NOMO-1 treated with DMSO at 0.1 percent for 48 hours (cell line): ENCODE measurements around the gene CD37.

ENCODE experiments used
- DNase-seq: peaks from one replicate; lab custom pipeline; 2025; ENCODE audit not compliant: unreplicated experiment; lab: John Stamatoyannopoulos, UW

The CD37 gene

DNA sequence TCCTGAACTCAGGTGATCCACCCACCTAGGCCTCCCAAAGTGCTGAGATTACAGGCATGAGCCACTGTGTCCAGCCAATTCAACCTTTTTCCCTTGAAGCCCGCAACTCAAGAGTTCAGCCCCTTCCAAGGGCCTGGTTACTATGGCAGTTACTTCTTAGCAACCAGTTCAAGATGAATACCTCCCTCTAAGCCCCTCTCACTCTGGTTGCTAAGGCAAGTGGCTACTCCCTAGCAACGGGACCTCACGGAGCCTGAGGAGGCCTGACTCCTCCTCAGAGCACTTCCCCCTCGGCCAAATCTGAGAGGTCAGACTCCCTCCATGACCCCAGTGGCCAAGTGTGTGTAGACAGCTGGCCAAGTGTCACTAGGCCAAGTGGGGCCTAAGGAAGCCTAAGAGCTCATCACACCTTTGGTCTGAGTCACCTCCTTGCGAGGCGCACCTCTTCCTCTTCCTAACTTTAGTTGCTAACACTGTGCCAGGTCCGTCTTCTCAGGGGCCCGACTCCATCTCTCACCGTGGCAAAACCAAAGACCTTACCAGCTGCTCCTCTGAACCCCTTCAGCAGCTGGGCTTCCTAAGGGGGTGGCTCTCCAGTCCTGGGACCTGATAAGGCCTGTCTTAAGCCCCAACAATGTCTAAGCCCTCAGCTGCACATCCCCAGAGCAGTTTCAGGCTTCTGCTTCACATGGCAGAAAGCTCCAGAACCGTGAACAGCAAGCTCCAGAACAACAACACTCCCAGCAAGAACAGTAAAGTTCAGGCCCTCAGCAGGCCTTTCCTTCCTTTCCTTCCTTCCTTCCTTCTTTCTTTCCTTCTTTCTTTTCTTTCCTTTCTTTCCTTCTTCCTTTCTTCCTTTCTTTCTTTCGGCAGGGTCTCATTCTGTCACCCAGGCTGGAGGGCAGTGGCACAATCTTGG lies 9.6 kb downstream of the CD37 start:
- DNase-seq: no peak

DNA sequence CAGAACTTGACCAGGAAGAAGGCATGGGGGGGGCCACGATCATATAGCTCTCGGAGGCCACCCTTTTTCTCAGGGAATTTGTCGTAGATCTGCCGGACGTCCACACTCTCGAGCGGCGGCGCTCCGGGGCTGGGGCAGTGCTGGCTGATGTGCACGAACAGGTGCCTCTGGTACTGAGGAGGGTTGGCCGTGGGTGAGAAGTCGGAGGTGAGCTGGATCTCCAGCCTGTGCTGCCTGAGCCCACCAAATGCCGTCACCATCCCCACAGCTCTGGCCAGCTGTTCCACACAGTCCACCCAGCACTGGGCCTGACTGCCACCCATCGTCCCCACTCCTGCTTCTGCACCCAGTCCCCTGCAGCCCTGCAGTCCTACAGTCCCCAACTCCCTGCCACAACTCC lies 12.0 kb downstream of the CD37 start:
- no peak for DNase-seq

DNA sequence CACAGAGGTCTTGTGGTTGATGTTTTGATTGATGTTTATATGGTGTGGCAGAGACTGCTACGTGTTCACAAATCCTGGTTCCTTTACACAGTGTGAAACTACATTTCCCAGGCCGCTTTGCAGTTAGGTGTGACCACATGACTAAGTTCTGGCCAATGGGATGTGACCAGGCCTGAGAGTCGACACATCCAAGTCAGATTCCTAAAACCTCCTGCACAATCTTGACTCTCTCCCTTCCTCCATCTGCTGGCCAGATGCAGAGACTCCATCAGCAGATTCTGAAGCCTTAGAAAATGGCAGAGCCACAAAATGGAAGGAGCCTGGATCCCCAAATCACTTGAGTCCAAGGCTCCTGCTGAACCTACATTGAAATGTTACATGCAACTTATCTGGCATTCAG lies 12.6 kb downstream of the CD37 start:
- DNase-seq: no peak

DNA sequence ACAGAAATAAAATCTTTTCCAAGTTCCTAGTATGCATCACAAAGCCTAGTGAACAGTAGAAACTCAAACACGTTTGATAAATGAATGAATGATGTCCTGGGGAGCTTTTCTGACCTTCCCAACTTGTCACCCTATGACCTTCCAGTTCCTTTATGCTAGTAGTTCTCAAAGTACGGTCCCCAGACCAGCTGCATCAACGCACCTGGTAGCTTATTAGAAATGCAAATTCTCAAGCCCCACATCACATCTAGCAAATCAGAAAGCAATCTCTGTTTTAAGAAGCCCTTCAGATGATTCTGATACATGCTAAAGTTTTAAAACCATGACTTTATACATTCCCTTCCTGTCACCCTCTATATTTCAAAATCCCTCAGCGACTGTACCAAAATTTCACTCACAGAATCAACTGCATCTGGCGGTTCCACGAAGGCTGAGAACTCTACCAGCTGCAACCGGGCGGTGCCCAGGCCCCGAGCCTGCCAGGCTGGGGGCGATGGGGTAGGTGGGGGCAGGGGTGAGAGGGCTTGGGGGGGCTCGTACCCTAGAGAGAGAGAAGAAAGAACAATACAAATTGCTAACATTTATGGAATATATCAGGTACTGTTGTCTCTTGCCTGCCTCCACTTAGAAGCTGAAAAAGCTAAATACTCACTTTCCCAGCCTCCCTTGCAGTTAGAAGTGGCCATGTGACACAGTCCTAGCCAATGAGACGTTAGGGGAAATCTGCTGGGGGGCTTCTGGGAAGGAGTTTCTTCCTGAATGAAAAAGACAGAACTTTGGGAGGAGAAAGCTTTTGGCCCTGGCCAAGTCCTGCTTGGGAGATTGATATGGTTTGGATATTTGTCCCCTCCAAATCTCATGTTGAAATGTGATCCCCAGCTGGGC lies 13.3 kb downstream of the CD37 start:
- DNase-seq: no peak

DNA sequence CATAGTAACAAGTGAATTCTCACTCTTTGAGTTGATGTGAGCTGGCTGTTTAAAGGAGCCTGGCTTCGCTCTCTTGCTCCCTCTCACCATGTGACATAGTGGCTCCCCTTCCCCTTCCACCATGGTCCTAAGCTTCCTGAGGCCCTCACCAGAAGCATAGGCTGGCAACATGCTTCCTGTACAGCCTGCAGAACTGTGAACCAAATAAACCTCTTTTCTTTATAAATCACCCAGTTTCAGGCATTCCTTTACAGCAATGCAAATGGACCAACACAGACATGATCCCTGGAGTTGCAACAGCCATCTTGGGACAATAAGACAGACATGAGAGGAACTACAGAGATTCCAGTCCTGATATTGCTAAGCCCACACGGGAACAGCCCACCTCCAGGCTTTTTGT lies 14.4 kb downstream of the CD37 start:
- no peak for DNase-seq

DNA sequence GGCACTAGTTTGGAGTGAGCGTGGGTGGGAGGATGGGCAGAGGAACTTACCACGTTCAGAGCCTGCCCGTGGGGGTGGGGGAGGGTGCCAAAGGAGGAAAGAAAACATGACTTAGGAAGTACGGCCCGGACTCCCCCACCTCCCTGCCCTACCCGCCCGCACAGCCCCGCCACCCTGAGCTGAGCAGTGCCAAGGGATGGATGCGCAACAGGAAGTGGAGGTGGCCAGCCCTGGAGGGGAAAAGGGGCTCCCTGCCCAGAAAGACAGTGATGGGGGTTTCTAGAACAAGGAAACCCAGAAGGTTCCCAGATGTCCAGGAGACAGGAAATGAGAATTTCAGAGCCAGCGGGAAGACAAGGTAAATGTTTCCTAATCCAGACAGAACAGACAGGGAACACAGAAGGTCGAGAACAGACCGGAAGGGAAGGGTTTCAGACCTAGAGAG lies 20.7 kb downstream of the CD37 start:
- DNase-seq: peak; percentile 17

DNA sequence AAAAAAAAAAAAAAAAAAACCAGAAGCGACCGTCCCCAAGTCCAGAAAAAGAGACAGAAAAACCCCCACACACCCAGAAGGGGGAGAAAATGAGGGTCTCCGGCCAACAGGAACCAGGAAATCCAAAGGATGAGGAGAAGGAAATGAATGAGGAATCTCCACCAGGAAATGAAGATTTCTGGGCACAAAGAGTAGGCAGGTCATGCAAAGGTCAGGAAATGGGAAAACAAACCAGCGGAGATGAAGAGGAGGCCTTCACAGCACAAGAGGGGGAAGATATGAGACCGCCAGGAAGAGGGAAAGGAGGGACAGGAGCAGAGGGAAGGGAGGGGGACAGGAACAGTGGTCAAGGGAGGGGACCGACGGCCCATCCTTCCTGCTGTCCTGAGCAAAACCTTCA lies 21.2 kb downstream of the CD37 start:
- no peak for DNase-seq

DNA sequence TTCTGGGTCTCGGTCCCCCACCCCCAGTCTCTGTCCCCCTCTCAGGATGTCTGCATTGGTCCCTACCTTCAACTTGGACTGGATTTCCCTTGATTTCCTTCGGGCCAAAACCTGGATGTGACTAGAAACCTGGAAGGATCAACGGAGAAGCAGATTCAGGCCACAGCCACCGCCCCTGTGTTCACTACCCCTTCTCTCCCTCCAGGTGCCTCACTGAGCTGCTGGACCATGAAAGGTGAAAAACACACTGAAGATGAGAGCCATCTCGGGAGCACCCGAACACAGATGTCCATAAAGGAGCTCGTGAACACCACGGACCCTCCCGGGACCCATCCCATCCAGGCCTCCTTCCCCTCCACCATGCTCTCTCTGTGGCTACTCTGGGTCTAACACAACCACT lies 22.0 kb downstream of the CD37 start:
- no peak for DNase-seq

DNA sequence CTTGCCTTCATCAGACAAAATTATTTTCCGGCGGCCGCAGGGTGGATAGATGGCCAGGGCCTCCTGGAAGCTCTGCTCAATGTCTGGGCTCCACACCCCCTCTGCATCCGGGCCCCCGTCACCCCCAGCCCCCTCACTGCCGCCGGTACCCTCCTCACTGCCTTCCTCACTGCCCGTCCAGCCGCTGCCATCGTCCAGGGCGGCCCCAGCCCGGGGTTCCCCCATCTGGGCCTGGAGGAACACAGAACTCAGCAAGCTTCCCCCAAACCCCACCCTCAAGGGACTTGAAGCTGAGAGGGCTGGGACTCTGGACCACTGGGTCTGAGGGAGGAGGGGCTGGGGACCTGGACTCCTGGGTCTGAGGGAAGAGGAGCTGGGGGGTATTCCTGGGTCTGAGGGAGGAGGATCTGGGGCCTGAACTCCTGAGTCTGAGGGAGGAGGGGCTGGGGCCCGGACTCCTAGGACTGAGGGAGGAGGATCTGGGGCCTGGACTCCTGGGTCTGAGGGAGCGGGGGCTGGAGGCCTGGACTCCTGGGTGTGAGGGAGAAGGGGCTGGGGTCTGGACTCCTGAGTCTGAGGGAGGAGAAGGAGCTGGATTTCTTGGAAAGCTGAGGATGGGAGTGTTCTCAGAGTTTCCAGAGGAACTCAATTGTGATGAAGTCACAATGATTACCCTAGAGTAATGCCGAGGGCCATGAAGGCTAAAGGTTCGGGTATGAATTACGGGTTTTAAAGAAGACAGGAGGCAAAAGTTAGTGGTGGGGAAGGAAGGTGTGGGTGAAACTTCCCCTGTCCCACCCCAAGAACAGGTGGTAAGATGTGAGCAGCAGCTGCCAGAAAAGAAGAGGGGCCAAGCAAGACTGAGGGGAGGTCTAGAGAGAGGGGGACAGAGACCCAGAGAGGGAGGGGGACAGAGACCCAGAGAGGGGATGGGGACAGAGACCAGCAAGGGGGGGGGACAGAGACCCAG lies 24.9 kb downstream of the CD37 start:
- no peak for DNase-seq

DNA sequence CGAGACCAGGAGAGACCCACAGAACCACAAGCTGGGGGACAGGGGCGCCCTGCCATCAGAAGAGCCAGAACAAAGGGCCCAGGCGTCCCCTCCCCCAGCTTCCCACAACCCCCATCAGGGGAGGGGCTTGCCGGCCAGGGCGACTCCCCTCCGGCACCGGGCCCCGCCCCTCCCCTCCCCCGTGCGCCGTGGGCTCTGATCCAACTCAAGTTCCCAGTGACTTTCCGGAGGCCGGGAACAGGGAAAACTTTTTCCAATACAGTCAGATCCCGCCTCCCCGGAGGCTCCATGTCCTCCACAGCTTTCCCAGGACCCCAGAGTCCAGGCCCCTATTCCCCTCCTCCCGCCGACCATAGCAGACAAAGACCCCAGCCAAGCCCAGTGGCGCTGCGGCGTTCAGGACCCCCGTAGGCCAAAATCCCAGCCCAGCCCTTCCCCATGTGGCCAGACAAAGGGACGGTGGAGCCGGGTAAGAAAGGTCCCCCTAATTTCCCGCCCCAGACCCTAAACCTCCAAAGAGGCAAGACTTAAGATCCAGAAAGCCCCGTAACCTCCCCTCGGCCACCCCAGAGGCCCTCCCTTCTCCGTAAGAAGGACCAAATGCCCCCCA lies 26.3 kb downstream of the CD37 start:
- DNase-seq: no peak

DNA sequence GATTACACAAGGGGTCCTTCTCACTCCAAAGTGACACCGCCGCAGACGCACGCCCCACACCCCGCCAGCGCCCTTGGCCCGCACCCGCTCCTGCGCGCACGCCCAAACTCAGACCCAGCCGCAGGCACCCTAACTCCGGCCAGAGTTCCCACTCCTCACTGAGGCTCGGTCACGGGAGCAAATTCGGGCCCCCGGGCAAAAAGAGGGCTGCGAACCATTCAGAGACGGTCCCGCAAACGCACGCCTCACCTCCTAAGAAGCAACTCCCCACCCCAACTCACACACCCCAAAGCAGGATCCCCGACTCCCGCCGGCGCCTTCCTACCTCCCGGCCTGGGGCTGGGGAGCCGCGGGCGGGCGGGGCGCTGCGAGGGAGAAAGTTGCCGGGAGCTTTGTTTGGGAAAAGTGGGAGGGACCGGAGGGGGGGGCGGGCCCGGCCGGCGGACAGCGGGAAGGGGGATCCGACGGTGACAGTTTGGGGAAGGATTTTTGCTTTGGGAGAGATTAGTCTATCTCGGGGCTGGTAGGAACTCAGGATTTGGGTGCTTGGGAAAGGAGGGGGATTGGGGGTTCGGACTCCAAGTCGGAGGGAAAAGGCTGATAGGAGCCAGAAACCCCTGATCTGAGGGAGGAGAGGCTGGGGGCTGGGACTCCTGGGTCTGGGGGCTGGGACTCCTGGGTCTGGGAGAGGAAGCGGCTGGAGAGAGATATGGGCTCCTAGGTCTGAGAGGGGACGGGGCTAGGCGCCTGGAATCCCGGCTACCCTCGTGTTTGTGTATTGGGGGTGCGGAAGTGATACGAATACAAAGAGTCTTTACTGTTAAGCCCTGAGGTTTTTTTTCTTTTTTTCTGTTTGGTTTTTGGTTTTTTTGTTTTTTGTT lies 27.1 kb downstream of the CD37 start, which contains the start of gene TEAD2:
Gene TEAD2 (minus strand): TSS at position 369 of the 881 bp plus-strand sequence. CDS start 2,341 bp downstream, outside the sequence.
- DNase-seq: no peak

DNA sequence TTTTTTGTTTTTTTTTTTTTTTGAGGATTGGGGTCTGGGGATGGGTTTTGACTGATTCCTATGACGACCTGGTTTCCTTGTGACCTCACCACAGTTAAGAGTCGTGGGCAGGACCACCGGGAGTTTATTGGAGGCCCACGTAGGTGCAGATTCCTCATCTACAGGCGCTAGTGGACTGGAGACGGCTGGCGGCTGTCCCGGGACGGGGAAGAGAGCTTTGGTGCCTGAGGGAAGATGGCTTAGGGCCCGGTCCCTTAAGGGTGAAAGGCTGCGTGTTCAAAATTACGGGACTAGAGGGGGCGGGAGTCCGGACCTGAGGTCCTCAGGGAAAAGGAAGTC lies 27.7 kb downstream of the CD37 start:
- DNase-seq: no peak

DNA sequence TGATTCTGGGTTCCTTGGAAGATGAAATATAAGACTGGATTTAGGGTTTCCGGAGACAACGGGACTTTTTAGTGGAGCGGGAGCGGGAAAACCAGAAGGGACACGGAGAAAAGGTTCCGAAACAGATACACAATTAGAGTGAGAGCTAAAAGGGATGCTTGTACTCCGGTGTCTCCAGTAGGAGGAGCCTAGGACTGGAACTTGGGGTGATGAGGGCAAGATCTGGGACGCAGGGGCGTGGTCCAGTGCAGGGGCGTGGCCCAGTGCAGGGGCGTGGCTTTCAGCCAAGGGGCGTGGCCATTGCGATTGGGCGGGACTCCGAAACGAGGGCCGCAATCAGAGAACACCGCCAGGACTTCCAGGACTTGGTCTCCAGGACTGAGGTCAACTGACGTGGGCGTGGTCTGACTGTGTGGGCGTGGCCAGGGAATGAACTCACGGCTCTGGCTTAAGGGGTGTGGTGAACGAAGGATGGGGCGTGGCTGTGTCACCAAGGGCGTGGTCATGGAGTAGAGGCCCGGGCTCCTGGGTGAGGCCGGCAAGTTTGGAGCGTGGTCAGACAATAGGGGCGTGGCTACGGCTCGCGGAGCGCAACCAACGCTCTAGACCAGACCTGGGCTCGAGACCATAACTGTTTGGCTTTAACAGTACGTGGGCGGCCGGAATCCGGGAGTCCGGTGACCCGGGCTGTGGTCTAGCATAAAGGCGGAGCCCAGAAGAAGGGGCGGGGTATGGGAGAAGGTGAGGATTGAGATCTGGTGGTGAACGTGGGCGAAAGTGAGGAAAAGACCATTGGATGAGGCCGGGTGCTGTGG lies 28.3 kb downstream of the CD37 start, which contains the start of gene DKKL1:
Gene DKKL1 (plus strand): TSS at position 610 of the 815 bp plus-strand sequence. CDS start 122 bp downstream, at position 732.
- peak; percentile 94 for DNase-seq

DNA sequence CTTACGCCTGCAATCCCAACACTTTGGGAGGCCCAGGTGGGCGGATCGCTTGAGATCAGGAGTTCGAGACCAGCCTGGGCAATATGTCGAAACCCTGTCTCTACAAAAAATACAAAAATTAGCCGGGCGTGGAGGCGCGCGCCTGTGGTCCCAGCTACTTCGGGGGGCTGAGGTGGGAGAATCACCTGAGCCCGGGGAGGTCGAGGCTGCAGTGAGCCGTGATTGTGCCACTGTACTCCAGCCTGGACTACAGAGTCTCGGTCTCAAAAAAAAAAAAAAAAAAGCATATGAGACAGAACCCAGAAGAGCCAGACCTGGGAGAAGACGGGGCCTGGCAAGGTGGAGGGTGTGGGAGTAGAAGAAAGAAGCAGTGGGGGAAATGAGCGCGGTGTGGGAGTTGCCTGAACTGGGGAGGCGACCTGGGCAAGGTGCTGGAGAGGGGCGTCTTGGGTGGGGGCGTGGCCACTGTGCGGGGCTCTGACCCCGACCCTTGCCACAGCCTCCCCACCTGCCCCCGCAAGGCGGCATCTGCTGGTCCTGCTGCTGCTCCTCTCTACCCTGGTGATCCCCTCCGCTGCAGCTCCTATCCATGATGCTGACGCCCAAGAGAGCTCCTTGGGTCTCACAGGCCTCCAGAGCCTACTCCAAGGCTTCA lies 29.0 kb downstream of the CD37 start:
- no peak for DNase-seq

DNA sequence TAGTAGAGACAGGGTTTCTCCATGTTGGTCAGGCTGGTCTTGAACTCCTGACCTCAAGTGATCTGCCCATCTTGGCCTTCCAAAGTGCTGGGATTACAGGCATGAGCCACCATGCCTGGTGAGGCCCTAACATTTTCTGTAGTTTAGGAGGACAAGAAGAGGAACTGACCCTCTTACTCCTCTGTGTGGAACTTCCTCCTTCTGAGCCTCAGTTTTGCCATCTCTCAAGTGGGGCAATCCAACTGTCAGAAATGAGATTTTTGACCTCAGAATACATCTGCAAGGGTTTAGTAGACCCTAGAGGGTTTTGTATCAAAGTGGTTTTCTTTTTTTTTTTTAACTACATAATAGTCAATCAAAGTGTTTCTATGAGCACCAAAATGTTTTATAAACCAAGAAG lies 30.9 kb downstream of the CD37 start:
- DNase-seq: no peak

DNA sequence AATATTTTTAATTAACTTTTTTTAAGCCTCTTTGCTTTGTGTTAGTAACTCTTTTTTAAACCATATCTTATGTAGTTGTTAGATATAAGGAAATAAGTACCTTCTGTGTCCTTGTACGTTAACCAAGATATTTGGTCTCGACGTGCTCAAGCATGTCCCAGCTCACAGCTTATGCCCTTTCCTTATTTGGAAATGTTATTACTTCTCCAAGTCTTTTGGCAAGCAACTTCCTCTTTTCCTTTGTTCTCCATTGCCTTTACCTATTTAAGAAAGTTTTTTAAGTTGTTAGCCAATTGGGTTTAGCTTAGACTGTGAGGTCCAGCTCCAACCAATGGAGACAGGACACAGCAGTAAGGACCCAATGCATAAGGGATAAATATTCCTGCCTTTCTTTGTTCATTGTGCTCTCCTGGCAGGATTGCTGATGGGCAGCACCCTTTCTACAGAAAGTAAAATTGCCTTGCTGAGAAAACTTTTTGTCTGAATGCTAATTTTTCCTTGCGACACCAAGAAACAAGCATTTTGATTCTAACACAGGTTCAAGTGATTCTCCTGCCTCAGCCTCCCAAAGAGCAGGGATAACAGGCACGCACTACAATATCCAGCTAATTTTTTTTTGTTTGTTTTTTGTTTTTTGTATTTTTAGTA lies 33.6 kb downstream of the CD37 start:
- peak; percentile 50 for DNase-seq

DNA sequence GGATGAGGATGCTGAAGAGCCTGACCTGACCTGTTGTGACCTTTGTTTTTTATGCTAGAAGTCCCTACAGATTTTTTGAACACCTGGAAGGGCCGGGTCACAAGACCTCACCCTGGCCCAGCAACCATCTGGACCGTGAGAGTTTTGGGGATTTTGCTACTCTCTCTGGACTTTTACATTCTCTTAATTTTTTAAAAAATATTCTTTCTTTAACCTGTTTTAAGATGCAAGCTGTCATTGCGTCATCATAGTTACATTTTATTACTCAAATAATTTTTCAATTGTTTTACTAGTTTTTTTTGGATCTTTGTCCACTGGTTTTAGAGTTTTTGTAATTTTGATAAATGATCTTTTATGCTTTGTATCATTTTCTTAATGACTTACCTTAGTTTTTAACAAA lies 36.0 kb downstream of the CD37 start:
- no peak for DNase-seq
